Esophagus muscularis mucosa (tissue), 4 donors: ENCODE data around the gene SFTPB. TPM values are rescaled to one million over a fixed set of nuclear protein-coding genes. Genes with fewer than 3 reads are reported as not detected.
A peak's percentile ranks its signal among the peaks of the same experiment; 100 is the strongest.

Experiments used
- DNase-seq: peaks from one replicate; pipeline ENCODE4 v3.0.0-alpha.2; 2017; ENCODE audit errors: extremely low spot score
- H3K27ac ChIP-seq, 4 donors: fragments of 200-600 bp; sonication (generic); replicated peaks in 1 of 4; 1 replicate in 3 of 4; 2 replicates in 1 of 4; pipeline ENCODE4 v1.5.1; 2016 to 2019; ENCODE audit warnings: mild to moderate bottlenecking in 1 of 4
- H3K27me3 ChIP-seq, 4 donors: fragments of 200-600 bp; sonication (generic); one replicate each; pipeline versions ENCODE4 v1.5.1 to v1.6.0; 2016 to 2019
- H3K36me3 ChIP-seq, 4 donors: fragments of 200-600 bp; sonication (generic); one replicate each; pipeline ENCODE4 v1.5.1; 2016 to 2019
- H3K4me1 ChIP-seq, 4 donors: fragments of 200-600 bp; sonication (generic); one replicate each; pipeline ENCODE4 v1.5.1; 2016 to 2019
- H3K4me3 ChIP-seq, 4 donors: fragments of 200-600 bp; sonication (generic); 1 replicate in 2 of 4; 2 replicates in 2 of 4; pipeline ENCODE4 v1.5.1; 2016 to 2019; ENCODE audit warnings: mild to moderate bottlenecking in 4 of 4, moderate library complexity in 1 of 4
- H3K9me3 ChIP-seq, 4 donors: fragments of 200-600 bp; sonication (generic); 1 replicate in 3 of 4; 2 replicates in 1 of 4; pipeline ENCODE4 v1.5.1; 2016 to 2019
- CTCF ChIP-seq, 3 experiments: fragments of 200-600 bp in 2 of 3; fragments of 450-650 bp in 1 of 3; sonication (generic) in 2 of 3; IDR thresholded peaks; one replicate each; pipeline ENCODE4 v1.5.1; 2017 to 2019; ENCODE audit warnings: antibody characterized with exemption in 3 of 3, mild to moderate bottlenecking in 2 of 3, moderate library complexity in 1 of 3
- EP300 ChIP-seq: sonication (generic); formaldehyde crosslinking; IDR thresholded peaks from one replicate; pipeline ENCODE4 v1.6.1; 2017; ENCODE audit warnings: antibody characterized with exemption
- POLR2A ChIP-seq: fragments of 450-650 bp; IDR thresholded peaks from one replicate; pipeline ENCODE4 v1.6.1; 2017; ENCODE audit warnings: antibody characterized with exemption, moderate library complexity, mild to moderate bottlenecking, low read depth
- POLR2AphosphoS5 ChIP-seq, 2 donors: sonication (generic); formaldehyde crosslinking; IDR thresholded peaks; one replicate each; pipeline ENCODE4 v1.6.1; 2017; ENCODE audit warnings: antibody characterized with exemption in 2 of 2
- WGBS: methylation state at CpG from one replicate; pipeline ENCODE4 v1.1.5; 2018; 5-methylcytosine and 5-hydroxymethylcytosine counted together
- intact Hi-C: fragments of 100-400 bp; cut with DNase I; formaldehyde crosslinking; loops from one replicate; pipeline ENCODE4 v1.15.1; 2023
- total RNA-seq, 4 donors: library from RNA; depleted of rRNA; stranded (reverse); fragments of >200 nt; gene quantifications; one replicate each; pipeline versions ENCODE4 v1.1.0 to v1.2.1, GENCODE V29; 2016

The SFTPB gene
- total RNA-seq, 4 donors from 2014 or later: 25.3 to 119 (median 26.6) TPM; not detected in 1

DNA sequence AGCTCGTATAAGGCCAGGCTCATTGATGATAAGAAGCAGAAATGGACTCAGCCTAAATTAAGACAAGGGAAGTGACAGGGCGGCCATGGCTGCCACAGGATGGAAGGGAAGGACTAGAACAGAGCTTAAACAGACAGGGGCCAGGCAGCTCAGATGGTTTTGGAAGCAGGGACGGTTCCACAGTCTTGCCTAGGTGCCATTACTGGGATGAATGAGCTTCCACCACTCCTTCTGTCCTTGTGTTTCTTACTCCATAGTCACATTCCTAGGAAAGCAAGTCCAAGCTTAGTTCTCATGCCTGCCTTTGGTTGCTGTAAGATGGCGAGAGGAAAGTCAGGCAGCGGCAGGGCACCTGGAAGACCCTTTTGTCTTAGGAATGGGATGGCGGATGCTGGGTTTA, 38.1 kb upstream of the SFTPB start:
- H3K9me3 ChIP-seq: no peaks in the 10 kb centered on the region
- no peaks in the 10 kb centered on the region for H3K27me3 ChIP-seq
- TF ChIP-seq EP300 (no peak), POLR2AphosphoS5 (IDR thresholded peaks at IDR 0.05) (no peak), POLR2A (no peak), CTCF (IDR thresholded peaks at IDR 0.05) (no peak)
- WGBS: 82% methylated on average over 5 of the region's 6 CpGs
- H3K4me3 ChIP-seq: no peak overlapping the region
- intact Hi-C loops: loop anchor here (2.0 to 5.0 kb wide), 2 partner anchors 27 to 69 kb away; no protein-coding TSS in a partner anchor
- H3K4me1 ChIP-seq: peaks cover 39 to 59% (median 51%) of the 10 kb centered on the region in 4 donors
- H3K27ac ChIP-seq: peak overlapping the region; percentile 56 to 72 (median 70)
- no peak for DNase-seq
- H3K36me3 ChIP-seq: no peaks in the 10 kb centered on the region

- Histone ChIP-seq H3K27ac (peak overlapping the region; percentile 56 to 72 (median 70)), H3K27me3 (no peaks in the 10 kb centered on the region), H3K4me1 (peaks cover 35 to 55% (median 49%) of the 10 kb centered on the region in 4 donors), H3K36me3 (no peaks in the 10 kb centered on the region), H3K9me3 (no peaks in the 10 kb centered on the region), H3K4me3 (no peak overlapping the region)
- intact Hi-C loops: loop anchor here (2.0 to 5.0 kb wide), 2 partner anchors 27 to 68 kb away; no protein-coding TSS in a partner anchor
- DNase-seq: no peak
- TF ChIP-seq POLR2AphosphoS5 (IDR thresholded peaks at IDR 0.05): peak; percentile 87 to 93
- TF ChIP-seq CTCF (IDR thresholded peaks at IDR 0.05): no peak
- peak; percentile 46 for TF ChIP-seq EP300
- 62% methylated on average over 2 of the region's 2 CpGs for WGBS
These were observed 37.7 kb upstream of the SFTPB start for GRCh38 chr2:85705680-85706039.

DNA sequence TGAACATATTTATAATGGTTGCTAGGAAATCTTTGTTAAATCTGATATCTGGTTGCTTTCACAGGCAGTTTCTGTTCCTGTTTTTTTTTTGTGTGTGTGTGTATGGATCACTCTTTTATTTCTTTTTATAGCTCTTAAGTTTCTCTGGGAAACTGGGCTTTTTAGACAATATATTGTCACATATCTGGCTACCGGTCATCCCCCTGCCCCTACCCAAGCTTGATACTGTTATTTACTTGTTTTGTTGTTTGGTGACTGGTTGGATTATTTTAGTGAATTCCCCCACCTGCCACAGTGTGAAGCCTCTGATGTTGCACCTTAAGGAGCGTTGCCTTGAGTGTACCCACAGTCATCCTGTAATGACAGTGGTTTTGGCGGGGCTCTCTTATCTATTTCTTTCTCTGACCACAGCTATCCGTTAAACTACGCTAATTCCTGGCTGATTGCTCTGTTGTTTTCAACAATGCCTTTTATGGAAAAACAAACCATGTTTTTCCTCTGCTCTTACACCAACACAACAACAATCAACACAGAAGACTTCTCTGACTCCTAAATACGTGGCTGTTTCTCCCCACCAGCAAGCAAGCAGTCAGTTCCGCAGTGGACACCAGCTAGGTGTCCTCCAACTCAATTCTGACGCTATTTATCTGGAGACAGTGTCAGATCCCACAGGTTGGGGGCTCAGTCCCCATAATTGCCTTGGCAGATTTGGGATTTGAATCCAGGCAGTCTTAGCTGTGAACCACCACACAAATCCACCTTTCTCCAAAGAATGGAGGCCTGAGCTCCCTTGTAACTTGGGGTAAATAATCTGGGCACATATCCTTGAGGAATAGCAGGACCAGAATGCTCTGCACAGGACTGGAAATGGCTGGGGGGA, 37.0 kb upstream of the SFTPB start:
- H3K4me3 ChIP-seq: no peak overlapping the region

GRCh38 chr2:85704038-85704437, 36.0 kb upstream of the SFTPB start:
- H3K4me1 ChIP-seq: peaks cover 28 to 39% (median 33%) of the 10 kb centered on the region in 4 donors
- no peaks in the 10 kb centered on the region for H3K9me3 ChIP-seq
- no peak for DNase-seq
- intact Hi-C loops: no loop called here
- H3K4me3 ChIP-seq: no peak overlapping the region
- H3K27ac ChIP-seq: no peak overlapping the region
- 87% methylated on average over 3 of the region's 3 CpGs for WGBS
- no peaks in the 10 kb centered on the region for H3K27me3 ChIP-seq
- H3K36me3 ChIP-seq: no peaks in the 10 kb centered on the region
- TF ChIP-seq EP300: no peak

More for the DNA sequence above, 37.0 kb upstream of the SFTPB start:
- no peak for DNase-seq
- H3K36me3 ChIP-seq: no peaks in the 10 kb centered on the region
- WGBS: 87% methylated on average over 8 of the region's 8 CpGs
- H3K27ac ChIP-seq: peak overlapping the region; percentile 56 to 72 (median 70)
- no peaks in the 10 kb centered on the region for H3K9me3 ChIP-seq
- peaks cover 30 to 49% (median 43%) of the 10 kb centered on the region in 4 donors for H3K4me1 ChIP-seq
- intact Hi-C loops: loop anchor here (5.0 kb wide), 1 partner anchor 68 kb away; no protein-coding TSS in a partner anchor
- no peak for TF ChIP-seq POLR2AphosphoS5 (IDR thresholded peaks at IDR 0.05)
- TF ChIP-seq CTCF (IDR thresholded peaks at IDR 0.05): no peak
- TF ChIP-seq EP300: no peak
- TF ChIP-seq POLR2A: no peak
- no peaks in the 10 kb centered on the region for H3K27me3 ChIP-seq

- intact Hi-C loops: no loop called here
- H3K4me1 ChIP-seq: peaks cover 26 to 33% (median 28%) of the 10 kb centered on the region in 4 donors
- no peak overlapping the region for H3K27ac ChIP-seq
- no peaks in the 10 kb centered on the region for H3K36me3 ChIP-seq
- H3K4me3 ChIP-seq: no peak overlapping the region
- no peaks in the 10 kb centered on the region for H3K27me3 ChIP-seq
- DNase-seq: no peak
- TF ChIP-seq POLR2A (no peak), CTCF (IDR thresholded peaks at IDR 0.05) (no peak), POLR2AphosphoS5 (IDR thresholded peaks at IDR 0.05) (no peak), EP300 (no peak)
- H3K9me3 ChIP-seq: no peaks in the 10 kb centered on the region
These were observed 35.3 kb upstream of the SFTPB start for GRCh38 chr2:85703329-85703728.
